GM12873 (cell line): ENCODE data around the gene BRAT1.

Experiments used
- CTCF ChIP-seq: IDR thresholded peaks from 2 replicates; pipeline ENCODE4 v1.5.1; 2012; ENCODE audit warnings: low read depth, mild to moderate bottlenecking, moderate library complexity, low read length, control low read depth; ENCODE audit not compliant: insufficient read depth; ENCODE audit errors: missing control alignments

Gene BRAT1

GRCh38 chr7:2521952-2522591 lies 33.3 kb downstream of the BRAT1 start:
- TF ChIP-seq CTCF, result no peak

GRCh38 chr7:2521341-2521745 lies 34.0 kb downstream of the BRAT1 start:
- TF ChIP-seq CTCF, result no peak

GRCh38 chr7:2520761-2521290 lies 34.5 kb downstream of the BRAT1 start:
- TF ChIP-seq CTCF, result no peak

- TF ChIP-seq CTCF, result no peak
These were observed 35.1 kb downstream of the BRAT1 start for GRCh38 chr7:2520131-2520760.

GRCh38 chr7:2519119-2519930 lies 36.0 kb downstream of the BRAT1 start, which contains the start of gene LFNG:
LFNG (plus strand) TSS chr7:2519774; CDS start chr7:2519862, 88 bp downstream.
- TF ChIP-seq CTCF, result no peak

GRCh38 chr7:2518737-2519118 lies 36.6 kb downstream of the BRAT1 start:
- TF ChIP-seq CTCF, result no peak
